Uterus (tissue), 2 donors: ENCODE data around the gene SV2C.

Experiments used
- CTCF ChIP-seq, 4 experiments: fragments of 200-600 bp in 2 of 4; fragments of 450-650 bp in 2 of 4; sonication (generic) in 2 of 4; IDR thresholded peaks; one replicate each; pipeline ENCODE4 v1.5.1; 2016 to 2019; ENCODE audit warnings: antibody characterized with exemption in 4 of 4, mild to moderate bottlenecking in 2 of 4, moderate library complexity in 1 of 4
- POLR2A ChIP-seq, 2 donors: fragments of 450-650 bp; IDR thresholded peaks; one replicate each; pipeline ENCODE4 v1.6.1; 2016; ENCODE audit warnings: antibody characterized with exemption in 2 of 2, mild to moderate bottlenecking in 1 of 2, moderate library complexity in 1 of 2

GRCh38 chr5:76269932-76270610, 186.9 kb downstream of the SV2C start:
- no peak for TF ChIP-seq CTCF (IDR thresholded peaks at IDR 0.05)
- TF ChIP-seq POLR2A (IDR thresholded peaks at IDR 0.05) = no peak
